Activated T-helper 2 cell treated with anti-CD3 and anti-CD28 coated beads, Interferon-gamma antibody, Interleukin-2, Interleukin-4, amounts not matched to agents 10 μg/mL and 5 μg/mL and 100 μg/mL, durations not matched to agents 14 hours and 24 hours and 36 hours (primary cell): ENCODE results near the gene GANC. TPM values are rescaled to one million over a fixed set of nuclear protein-coding genes. Genes with fewer than 3 reads are reported as not detected.
"Not testable (repeated sequence)": the region's sequence is repeated elsewhere in the genome, so short reads cannot be mapped to it uniquely, and the experiment has no call there.

Source experiments
- DNase-seq: peaks from one replicate; pipeline ENCODE4 v3.0.0; 2021; ENCODE audit warnings: low spot score
- H3K27ac Mint-ChIP-seq: one replicate; pipeline ENCODE4 v1.8.0; 2021; ENCODE audit warnings: mixed read lengths
- H3K27me3 Mint-ChIP-seq: one replicate; pipeline ENCODE4 v1.8.0; 2021; ENCODE audit warnings: low read depth, mixed read lengths
- H3K36me3 Mint-ChIP-seq: one replicate; pipeline ENCODE4 v1.8.0; 2021; ENCODE audit warnings: low read depth, mixed read lengths
- H3K4me1 Mint-ChIP-seq: one replicate; pipeline ENCODE4 v1.8.0; 2021; ENCODE audit warnings: low read depth, mixed read lengths
- H3K4me3 Mint-ChIP-seq: one replicate; pipeline ENCODE4 v1.8.0; 2021; ENCODE audit warnings: low read depth, mild to moderate bottlenecking, moderate library complexity, mixed read lengths
- H3K9me3 Mint-ChIP-seq: one replicate; pipeline ENCODE4 v1.8.0; 2021; ENCODE audit warnings: mixed read lengths
- intact Hi-C: fragments of 100-400 bp; cut with micrococcal nuclease; formaldehyde crosslinking; loops from one replicate; pipeline ENCODE4 v1.15.1; 2023
- total RNA-seq: library from RNA; stranded (reverse); gene quantifications from 2 replicates; pipeline ENCODE4 v1.2.3, GENCODE V29; 2022

The GANC gene
- total RNA-seq, 1 donor from 2014 or later: 19.5 TPM

DNA sequence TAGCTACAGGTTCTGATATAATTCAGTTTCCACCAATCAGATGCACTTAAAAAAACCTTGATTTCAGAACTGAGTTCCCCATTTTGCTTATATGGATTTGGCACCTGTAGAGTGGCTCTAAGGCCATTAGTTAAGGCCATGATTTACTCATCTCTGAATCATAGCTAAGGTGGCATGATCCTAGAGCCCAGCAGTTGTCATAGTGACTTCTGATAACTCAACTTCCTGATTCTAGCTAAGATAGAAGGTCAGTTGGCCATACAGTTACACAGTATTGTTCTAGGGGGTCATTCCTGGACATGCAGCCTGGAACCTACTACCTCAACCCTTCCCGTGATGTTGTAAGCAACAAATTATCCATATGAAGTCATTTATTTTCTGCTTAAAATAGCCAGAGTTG lies 16.2 kb downstream of the GANC start:
- intact Hi-C loops: no loop called here
- no peak for DNase-seq
- Mint-ChIP-seq H3K27ac (no peak overlapping the region), H3K27me3 (no peaks in the 10 kb centered on the region), H3K4me3 (no peak overlapping the region), H3K36me3 (peaks cover 16% of the 10 kb centered on the region), H3K4me1 (no peaks in the 10 kb centered on the region), H3K9me3 (no peaks in the 10 kb centered on the region)

DNA sequence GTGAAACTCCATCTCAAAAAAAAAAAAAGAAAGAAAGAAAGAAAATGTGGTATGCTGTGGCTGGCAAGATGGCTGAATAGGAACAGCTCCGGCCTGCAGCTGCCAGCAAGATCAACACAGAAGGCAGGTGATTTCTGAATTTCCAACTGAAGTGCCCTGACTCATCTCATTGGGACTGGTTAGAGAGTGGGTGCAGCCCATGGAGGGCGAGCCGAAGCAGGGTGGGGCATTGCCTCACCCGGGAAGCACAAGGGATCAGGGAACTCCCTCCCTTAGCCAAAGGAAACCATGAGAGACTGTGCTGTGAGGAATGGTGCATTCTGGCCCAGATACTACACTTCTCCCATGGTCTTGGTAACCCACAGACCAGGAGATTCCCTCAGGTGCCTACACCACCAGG lies 28.0 kb downstream of the GANC start:
- H3K27ac Mint-ChIP-seq, intact Hi-C loops, H3K27me3 Mint-ChIP-seq, H3K4me1 Mint-ChIP-seq, DNase-seq, H3K4me3 Mint-ChIP-seq: not testable (repeated sequence)
- H3K36me3 Mint-ChIP-seq: peaks cover 38% of the 10 kb centered on the region
- peaks cover 23% of the 10 kb centered on the region for H3K9me3 Mint-ChIP-seq

DNA sequence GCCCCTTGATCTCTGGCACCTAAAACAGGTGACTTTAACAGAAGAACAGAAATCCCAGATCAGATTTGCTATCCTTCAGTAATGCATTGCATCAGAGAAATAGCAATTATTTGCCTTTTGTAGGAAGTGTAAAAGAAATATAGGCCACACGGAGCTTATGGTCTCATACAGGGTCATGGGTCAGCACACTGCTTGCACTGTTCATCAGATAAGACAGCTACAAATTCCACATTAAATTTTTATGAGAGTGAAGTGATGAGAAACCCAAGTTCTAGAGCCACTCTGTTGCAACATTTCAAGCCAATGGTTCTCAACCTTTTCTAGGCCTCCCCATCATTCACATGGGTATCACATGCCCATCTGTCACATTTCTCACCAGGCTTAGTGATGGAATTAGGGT lies 33.7 kb downstream of the GANC start:
- peaks cover 13% of the 10 kb centered on the region for H3K36me3 Mint-ChIP-seq
- intact Hi-C loops: no loop called here
- H3K9me3 Mint-ChIP-seq: peaks cover 23% of the 10 kb centered on the region
- H3K4me3 Mint-ChIP-seq: no peak overlapping the region
- no peaks in the 10 kb centered on the region for H3K27me3 Mint-ChIP-seq
- no peak for DNase-seq
- H3K27ac Mint-ChIP-seq: no peak overlapping the region
- H3K4me1 Mint-ChIP-seq: no peaks in the 10 kb centered on the region

GRCh38 chr15:42313463-42313862 lies 40.5 kb downstream of the GANC start:
- DNase-seq: no peak
- intact Hi-C loops: no loop called here
- H3K9me3 Mint-ChIP-seq: no peaks in the 10 kb centered on the region
- H3K27ac Mint-ChIP-seq: no peak overlapping the region
- peaks cover 4% of the 10 kb centered on the region for H3K36me3 Mint-ChIP-seq
- no peak overlapping the region for H3K4me3 Mint-ChIP-seq
- H3K4me1 Mint-ChIP-seq: no peaks in the 10 kb centered on the region
- H3K27me3 Mint-ChIP-seq: no peaks in the 10 kb centered on the region

DNA sequence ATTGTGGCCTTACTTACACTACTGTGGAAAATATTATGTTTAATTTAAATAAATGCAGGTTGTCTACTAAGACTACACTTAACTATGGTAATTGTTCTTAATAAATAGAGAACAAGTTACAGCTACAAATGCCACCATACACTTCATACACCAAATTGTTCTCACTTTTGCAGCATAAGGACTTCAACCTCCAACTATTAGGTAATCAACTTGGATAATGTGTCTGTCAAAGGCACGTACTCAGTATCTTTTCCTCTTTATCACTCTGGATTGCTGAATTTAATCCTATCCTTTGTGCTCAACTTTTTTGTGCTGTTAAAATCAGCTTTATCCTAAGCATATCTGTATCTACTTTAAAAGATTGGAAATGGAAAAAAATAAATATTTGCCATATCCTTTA lies 41.8 kb downstream of the GANC start:
- Mint-ChIP-seq H3K27me3 (no peaks in the 10 kb centered on the region), H3K36me3 (peaks cover 2% of the 10 kb centered on the region), H3K27ac (no peak overlapping the region), H3K4me3 (no peak overlapping the region), H3K9me3 (no peaks in the 10 kb centered on the region), H3K4me1 (no peaks in the 10 kb centered on the region)
- intact Hi-C loops: no loop called here
- DNase-seq: no peak

- no peaks in the 10 kb centered on the region for H3K4me1 Mint-ChIP-seq
- intact Hi-C loops: no loop called here
- no peaks in the 10 kb centered on the region for H3K27me3 Mint-ChIP-seq
- no peaks in the 10 kb centered on the region for H3K36me3 Mint-ChIP-seq
- no peak overlapping the region for H3K4me3 Mint-ChIP-seq
- H3K27ac Mint-ChIP-seq: no peak overlapping the region
- no peaks in the 10 kb centered on the region for H3K9me3 Mint-ChIP-seq
- DNase-seq: no peak
Observed at GRCh38 chr15:42315521-42315920, 42.5 kb downstream of the GANC start.

- intact Hi-C loops, H3K27ac Mint-ChIP-seq, H3K9me3 Mint-ChIP-seq: not testable (repeated sequence)
Observed at GRCh38 chr15:42316282-42316805, 43.3 kb downstream of the GANC start.

GRCh38 chr15:42319206-42319605 lies 46.2 kb downstream of the GANC start:
- Mint-ChIP-seq H3K36me3 (peaks cover 12% of the 10 kb centered on the region), H3K27me3 (no peaks in the 10 kb centered on the region), H3K4me1 (no peaks in the 10 kb centered on the region), H3K27ac (no peak overlapping the region), H3K9me3 (no peaks in the 10 kb centered on the region), H3K4me3 (no peak overlapping the region)
- no peak for DNase-seq
- intact Hi-C loops: no loop called here

More at GRCh38 chr15:42316282-42316805, 43.3 kb downstream of the GANC start:
- not testable (repeated sequence) for H3K27me3 Mint-ChIP-seq, H3K4me3 Mint-ChIP-seq, H3K36me3 Mint-ChIP-seq, DNase-seq, H3K4me1 Mint-ChIP-seq

GRCh38 chr15:42324308-42324707 lies 51.3 kb downstream of the GANC start:
- Mint-ChIP-seq H3K27ac (no peak overlapping the region), H3K36me3 (peaks cover 25% of the 10 kb centered on the region), H3K9me3 (no peaks in the 10 kb centered on the region), H3K4me3 (no peak overlapping the region), H3K27me3 (no peaks in the 10 kb centered on the region), H3K4me1 (no peaks in the 10 kb centered on the region)
- intact Hi-C loops: no loop called here
- DNase-seq: no peak

DNA sequence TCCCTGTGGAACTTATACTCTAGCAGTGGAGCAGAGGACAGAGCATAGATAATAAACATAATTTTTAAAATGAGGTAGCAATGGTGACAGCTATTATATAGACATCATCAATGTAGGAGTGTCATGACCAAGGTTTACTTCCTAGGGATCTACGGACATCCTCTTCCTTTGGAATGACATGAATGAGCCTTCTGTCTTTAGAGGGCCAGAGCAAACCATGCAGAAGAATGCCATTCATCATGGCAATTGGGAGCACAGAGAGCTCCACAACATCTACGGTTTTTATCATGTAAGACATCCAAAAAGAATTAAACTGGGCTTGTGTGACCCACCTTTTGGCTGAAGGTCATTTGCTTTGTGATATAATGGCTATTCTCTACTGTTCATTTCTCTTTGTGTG lies 56.2 kb downstream of the GANC start:
- no peak for DNase-seq
- Mint-ChIP-seq H3K4me3 (no peak overlapping the region), H3K9me3 (no peaks in the 10 kb centered on the region), H3K27ac (no peak overlapping the region), H3K27me3 (no peaks in the 10 kb centered on the region), H3K4me1 (no peaks in the 10 kb centered on the region), H3K36me3 (peaks cover 24% of the 10 kb centered on the region)
- intact Hi-C loops: no loop called here

GRCh38 chr15:42329992-42330391 lies 57.0 kb downstream of the GANC start:
- no peak overlapping the region for H3K4me3 Mint-ChIP-seq
- H3K4me1 Mint-ChIP-seq: no peaks in the 10 kb centered on the region
- peaks cover 5% of the 10 kb centered on the region for H3K9me3 Mint-ChIP-seq
- no peaks in the 10 kb centered on the region for H3K27me3 Mint-ChIP-seq
- no peak overlapping the region for H3K27ac Mint-ChIP-seq
- intact Hi-C loops: no loop called here
- DNase-seq: no peak
- H3K36me3 Mint-ChIP-seq: peaks cover 25% of the 10 kb centered on the region

- Mint-ChIP-seq H3K4me3 (no peak overlapping the region), H3K9me3 (peaks cover 15% of the 10 kb centered on the region), H3K27ac (no peak overlapping the region), H3K27me3 (no peaks in the 10 kb centered on the region), H3K4me1 (no peaks in the 10 kb centered on the region), H3K36me3 (peaks cover 32% of the 10 kb centered on the region)
- intact Hi-C loops: no loop called here
- no peak for DNase-seq
Observed at GRCh38 chr15:42331235-42331634, 58.2 kb downstream of the GANC start.

DNA sequence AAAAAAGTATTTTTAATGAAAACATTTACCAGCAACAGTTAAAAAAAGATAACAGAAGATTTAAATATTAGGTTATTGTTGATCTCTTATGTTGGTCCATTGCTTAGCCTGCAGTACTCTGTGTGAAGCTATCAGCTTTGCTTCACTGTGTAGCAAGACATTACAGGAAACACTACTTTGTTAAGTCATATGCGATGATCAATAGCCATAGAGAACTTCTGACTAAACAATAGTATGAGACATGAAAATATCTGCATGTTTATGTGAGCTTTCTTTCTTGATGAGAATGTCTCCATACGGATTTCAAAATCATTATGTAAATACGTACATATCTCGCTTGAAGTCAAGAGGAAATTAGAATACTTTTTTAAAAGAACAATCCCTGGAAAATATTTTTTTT lies 59.3 kb downstream of the GANC start:
- H3K9me3 Mint-ChIP-seq: peaks cover 21% of the 10 kb centered on the region
- H3K4me3 Mint-ChIP-seq: no peak overlapping the region
- intact Hi-C loops: no loop called here
- no peak for DNase-seq
- peaks cover 24% of the 10 kb centered on the region for H3K36me3 Mint-ChIP-seq
- no peak overlapping the region for H3K27ac Mint-ChIP-seq
- no peaks in the 10 kb centered on the region for H3K27me3 Mint-ChIP-seq
- no peaks in the 10 kb centered on the region for H3K4me1 Mint-ChIP-seq

GRCh38 chr15:42335074-42335473 lies 62.1 kb downstream of the GANC start:
- intact Hi-C loops: no loop called here
- Mint-ChIP-seq H3K27ac (no peak overlapping the region), H3K4me1 (no peaks in the 10 kb centered on the region), H3K9me3 (peaks cover 21% of the 10 kb centered on the region), H3K27me3 (no peaks in the 10 kb centered on the region), H3K36me3 (peaks cover 23% of the 10 kb centered on the region), H3K4me3 (no peak overlapping the region)
- DNase-seq: no peak
